Lower leg skin (tissue), 4 donors: Measurements from ENCODE around the gene PAFAH1B1. TPM values are rescaled to one million over a fixed set of nuclear protein-coding genes. Genes with fewer than 3 reads are reported as not detected.
"Not testable (repeated sequence)": the region's sequence is repeated elsewhere in the genome, so short reads cannot be mapped to it uniquely, and the experiment has no call there.

Experiments
- DNase-seq, 2 donors: peaks; one replicate each; pipeline ENCODE4 v3.0.0-alpha.2; 2019; ENCODE audit warnings: low spot score in 2 of 2
- H3K4me3 ChIP-seq: fragments of 200-600 bp; sonication (generic); 2 replicates; pipeline ENCODE4 v1.5.1; 2017; ENCODE audit warnings: mild to moderate bottlenecking, low read depth; ENCODE audit not compliant: poor library complexity, severe bottlenecking
- CTCF ChIP-seq, 3 donors: fragments of 450-650 bp; IDR thresholded peaks; one replicate each; pipeline ENCODE4 v1.5.1; 2016; ENCODE audit warnings: antibody characterized with exemption in 3 of 3, mild to moderate bottlenecking in 3 of 3, moderate library complexity in 2 of 3
- POLR2A ChIP-seq, 2 donors: fragments of 450-650 bp; IDR thresholded peaks; one replicate each; pipeline ENCODE4 v1.6.1; 2016 to 2017; ENCODE audit warnings: antibody characterized with exemption in 2 of 2, mild to moderate bottlenecking in 1 of 2, moderate library complexity in 1 of 2
- WGBS, 2 donors: methylation state at CpG; one replicate each; pipeline ENCODE4 v1.1.5; 2018; 5-methylcytosine and 5-hydroxymethylcytosine counted together
- intact Hi-C: fragments of 100-400 bp; cut with DNase I; formaldehyde crosslinking; loops from one replicate; pipeline ENCODE4 v1.15.0; 2023; ENCODE audit warnings: low total_unique reads
- total RNA-seq, 4 donors: library from RNA; depleted of rRNA; stranded (reverse); fragments of >200 nt; gene quantifications; one replicate each; pipeline ENCODE4 v1.1.0, GENCODE V29; 2016

Gene PAFAH1B1
- 100 to 1,000 TPM in 1 of 4 donors, 10 to 100 TPM in 3; 58.7 to 121 (median 94.6) TPM for total RNA-seq

- intact Hi-C loops: no loop called here
- WGBS, 2 donors: 0 to 1% methylated on average over 52 to 65 of the region's 86 CpGs
- TF ChIP-seq CTCF (IDR thresholded peaks at IDR 0.05) (no peak), POLR2A (IDR thresholded peaks at IDR 0.05) (peak in 1 of 2 donors; percentile 64)
- DNase-seq: peak; percentile 83 to 97
- H3K4me3 ChIP-seq: peak within 1 kb of the TSS; percentile 83
Observed at GRCh38 chr17:2592971-2593820, at the start of gene PAFAH1B1. Gene PAFAH1B1, plus strand, starts transcription at chr17:2593654. Its CDS starts 44,635 bp downstream, at chr17:2638289.

- WGBS, 2 donors: 83 to 87% methylated on average over 7 of the region's 7 CpGs
- TF ChIP-seq CTCF (IDR thresholded peaks at IDR 0.05): no peak
- TF ChIP-seq POLR2A (IDR thresholded peaks at IDR 0.05): no peak
- H3K4me3 ChIP-seq: no peak overlapping the region
- no peak for DNase-seq
- intact Hi-C loops: no loop called here
Observed at GRCh38 chr17:2545393-2545792, 48.1 kb upstream of the PAFAH1B1 start.

- intact Hi-C loops: no loop called here
- DNase-seq: no peak
- WGBS, 2 donors: 52 to 53% methylated on average over 9 of the region's 9 CpGs
- TF ChIP-seq CTCF (IDR thresholded peaks at IDR 0.05): no peak
- TF ChIP-seq POLR2A (IDR thresholded peaks at IDR 0.05): no peak
- no peak overlapping the region for H3K4me3 ChIP-seq
Observed at GRCh38 chr17:2547176-2547575, 46.3 kb upstream of the PAFAH1B1 start.

GRCh38 chr17:2548026-2548425 lies 45.4 kb upstream of the PAFAH1B1 start:
- 49 to 57% methylated on average over 9 of the region's 9 CpGs for WGBS, 2 donors
- intact Hi-C loops, DNase-seq, H3K4me3 ChIP-seq: not testable (repeated sequence)

GRCh38 chr17:2549392-2550211 lies 43.9 kb upstream of the PAFAH1B1 start:
- no peak for DNase-seq
- WGBS, 2 donors: 80 to 87% methylated on average over 8 of the region's 8 CpGs

More at GRCh38 chr17:2549392-2550211, 43.9 kb upstream of the PAFAH1B1 start:
- no peak for TF ChIP-seq CTCF (IDR thresholded peaks at IDR 0.05)
- TF ChIP-seq POLR2A (IDR thresholded peaks at IDR 0.05): no peak
- intact Hi-C loops: no loop called here
- no peak overlapping the region for H3K4me3 ChIP-seq
